HUDEP-2 (cell line): ENCODE results near the gene DGCR6.
"Not testable (repeated sequence)": the region's sequence is repeated elsewhere in the genome, so short reads cannot be mapped to it uniquely, and the experiment has no call there.

ENCODE experiments used
- DNase-seq, 76 experiments: peaks; one replicate each; lab custom pipeline; 2025; ENCODE audit not compliant: unreplicated experiment in 76 of 76; lab: John Stamatoyannopoulos, UW

The DGCR6 gene

DNA sequence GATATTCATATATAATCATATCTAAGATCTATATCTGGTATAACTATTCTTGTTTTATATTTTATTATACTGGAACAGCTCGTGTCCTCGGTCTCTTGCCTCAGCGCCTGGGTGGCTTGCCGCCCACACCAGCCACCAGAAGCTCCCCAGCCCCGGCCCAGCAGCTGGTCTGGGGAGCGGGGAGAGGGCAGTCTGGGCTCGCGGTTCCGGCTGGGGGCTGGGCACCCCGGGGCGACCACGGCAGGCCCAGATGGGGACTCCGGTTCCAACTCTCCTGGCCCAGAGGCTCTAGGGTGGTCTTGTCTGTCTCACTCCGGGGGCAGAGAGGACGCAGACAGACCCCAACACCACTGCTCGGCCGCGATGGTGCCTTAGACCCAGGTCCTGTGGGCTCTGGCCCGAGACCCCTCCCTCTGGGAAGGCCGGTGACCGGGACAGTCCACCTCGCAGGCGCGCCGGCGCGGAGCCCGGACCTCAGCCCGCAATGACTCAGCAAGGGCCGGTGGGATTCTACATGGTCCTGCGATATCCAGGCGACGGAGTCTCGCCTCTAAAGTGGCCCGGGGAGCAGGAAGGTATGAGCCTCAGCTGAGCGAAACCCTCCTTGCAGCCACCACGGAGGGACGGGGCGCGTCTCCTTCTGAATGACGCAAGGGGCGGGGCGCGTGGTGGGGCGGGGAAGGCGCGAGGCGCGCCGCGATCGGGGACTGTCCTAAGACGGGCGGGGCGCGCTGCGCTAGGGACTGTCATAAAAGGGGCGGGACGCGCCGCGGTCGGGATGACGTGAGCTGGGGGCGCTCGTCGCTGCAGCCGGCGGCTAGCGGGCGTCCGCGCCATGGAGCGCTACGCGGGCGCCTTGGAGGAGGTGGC is at the start of gene DGCR6:
TSS of gene DGCR6 (plus strand) at position 781 of the 870 bp plus-strand sequence. CDS start at position 836, 55 bp downstream.
- no peak for DNase-seq

DNA sequence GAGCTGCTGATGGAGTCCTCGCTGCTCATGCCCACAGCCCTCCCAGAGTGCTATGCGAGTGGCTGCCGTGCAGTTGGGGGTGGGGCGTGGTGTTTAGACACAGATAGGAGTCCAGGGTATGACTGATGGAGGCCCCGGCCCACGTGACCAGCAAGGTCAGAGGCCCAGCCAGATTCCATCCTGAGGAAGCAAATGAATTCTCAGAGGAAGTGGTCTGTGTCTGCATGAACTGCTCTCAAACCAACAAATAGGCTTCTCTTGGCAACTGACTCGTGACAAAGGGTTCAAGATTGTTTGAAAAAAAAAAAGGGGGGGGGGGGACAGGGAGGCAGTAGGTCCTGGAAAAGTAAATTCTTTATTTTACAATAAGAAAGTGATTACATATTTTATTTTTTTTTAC is 46.8 kb upstream of the DGCR6 start:
- DNase-seq: not testable (repeated sequence)

DNA sequence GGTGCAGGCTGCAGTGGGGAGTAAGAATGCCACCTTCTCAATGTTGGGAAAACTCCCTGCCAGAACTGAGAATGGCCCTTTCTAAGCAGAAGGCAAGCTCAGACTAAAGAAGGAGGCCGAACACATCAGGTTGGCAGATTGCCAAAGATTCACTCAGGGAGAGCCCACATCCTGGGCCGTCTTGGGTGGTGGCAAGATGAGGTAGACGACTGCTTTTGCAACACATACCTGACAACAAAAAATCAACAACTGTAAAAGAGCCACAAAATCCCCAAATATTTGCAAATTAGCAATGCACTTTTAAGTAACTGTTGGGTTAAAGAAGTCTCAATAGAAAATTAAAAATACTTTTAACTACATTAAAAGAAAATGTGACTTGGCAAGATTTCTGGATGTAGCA is 24.9 kb upstream of the DGCR6 start:
- DNase-seq: not testable (repeated sequence)

DNA sequence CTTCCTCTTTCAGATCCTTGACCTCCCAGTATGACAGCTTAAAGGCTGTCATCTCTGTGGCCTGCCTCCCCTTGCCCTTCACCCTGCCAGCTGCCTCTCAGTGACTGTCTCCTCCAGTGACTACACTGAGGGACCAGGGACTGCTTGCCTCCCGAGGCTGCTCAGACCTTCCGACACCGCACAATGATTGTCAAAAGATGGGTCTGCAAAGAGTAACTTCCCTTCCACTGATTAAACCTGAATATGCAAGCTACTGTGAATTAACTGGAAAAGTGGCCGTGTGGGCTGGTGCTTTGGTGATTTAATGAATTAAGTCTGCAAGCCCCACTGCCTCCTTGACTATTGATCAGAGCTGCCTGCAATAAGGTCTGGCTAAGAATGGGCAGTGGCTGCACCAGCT is 21.7 kb upstream of the DGCR6 start:
- DNase-seq: not testable (repeated sequence)

DNA sequence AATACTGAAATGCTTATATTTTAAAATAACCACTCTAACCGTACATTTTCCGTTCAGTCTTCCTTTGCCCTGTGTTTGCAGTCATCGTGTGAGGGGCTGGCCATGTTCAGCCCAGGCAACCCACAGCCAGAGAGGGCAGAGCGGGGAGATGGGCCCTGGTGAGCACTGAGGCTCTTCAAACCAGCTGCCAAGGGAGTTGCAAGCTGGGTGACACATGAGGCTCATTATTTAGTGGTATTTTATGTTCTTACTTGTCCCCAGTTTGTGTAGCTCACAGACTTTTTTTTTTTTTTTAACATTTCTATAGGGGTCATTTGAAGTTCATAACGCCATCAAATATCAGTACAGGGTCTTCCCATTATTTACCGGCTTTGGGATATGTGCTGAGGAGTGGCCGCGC is 18.0 kb upstream of the DGCR6 start:
- DNase-seq: no peak

DNA sequence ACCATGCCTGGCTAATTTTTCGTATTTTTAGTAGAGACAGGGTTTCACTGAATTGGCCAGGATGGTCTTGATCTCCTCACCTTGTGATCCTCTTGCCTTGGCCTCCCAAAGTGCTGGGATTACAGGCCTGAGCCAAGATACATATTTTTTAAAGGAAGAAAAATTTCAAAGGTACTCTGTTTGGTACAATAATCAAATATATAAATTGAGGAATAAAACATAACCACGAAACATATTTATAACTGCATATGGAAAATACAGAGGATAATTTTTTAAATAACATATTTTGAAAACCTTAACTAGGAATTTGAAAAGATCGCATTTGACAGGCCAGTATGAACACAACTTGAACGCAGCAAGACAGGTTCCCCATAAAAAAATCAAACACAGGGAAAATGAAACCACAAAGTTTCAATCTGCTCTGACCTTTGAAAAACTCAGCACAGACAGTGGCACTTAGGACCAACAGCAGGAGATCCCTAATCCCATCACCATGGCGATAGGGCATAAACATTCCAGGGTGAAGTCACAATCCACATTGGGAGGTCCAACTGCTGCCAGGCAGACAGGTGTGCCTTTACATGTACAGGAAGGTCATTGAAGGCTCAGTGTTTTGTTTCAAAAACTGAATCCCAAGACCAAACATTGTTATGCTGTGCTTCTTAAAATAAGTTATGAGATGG is 15.5 kb upstream of the DGCR6 start:
- not testable (repeated sequence) for DNase-seq

DNA sequence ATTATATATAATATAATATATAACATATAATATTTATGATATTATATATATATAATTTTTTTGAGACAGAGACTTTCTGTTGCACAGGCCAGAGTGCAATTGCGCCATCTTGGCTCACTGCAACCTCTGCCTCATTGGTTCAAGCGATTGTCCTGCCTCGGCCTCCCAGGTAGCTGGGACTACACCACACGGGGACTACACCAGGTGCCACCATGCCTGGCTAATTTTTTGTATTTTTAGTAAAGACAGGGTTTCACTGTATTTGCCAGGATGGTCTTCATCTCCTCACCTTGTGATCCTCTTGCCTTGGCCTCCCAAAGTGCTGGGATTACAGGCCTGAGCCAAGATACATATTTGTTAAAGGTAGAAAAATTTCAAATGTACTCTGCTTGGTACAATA is 12.3 kb upstream of the DGCR6 start:
- DNase-seq: not testable (repeated sequence)

DNA sequence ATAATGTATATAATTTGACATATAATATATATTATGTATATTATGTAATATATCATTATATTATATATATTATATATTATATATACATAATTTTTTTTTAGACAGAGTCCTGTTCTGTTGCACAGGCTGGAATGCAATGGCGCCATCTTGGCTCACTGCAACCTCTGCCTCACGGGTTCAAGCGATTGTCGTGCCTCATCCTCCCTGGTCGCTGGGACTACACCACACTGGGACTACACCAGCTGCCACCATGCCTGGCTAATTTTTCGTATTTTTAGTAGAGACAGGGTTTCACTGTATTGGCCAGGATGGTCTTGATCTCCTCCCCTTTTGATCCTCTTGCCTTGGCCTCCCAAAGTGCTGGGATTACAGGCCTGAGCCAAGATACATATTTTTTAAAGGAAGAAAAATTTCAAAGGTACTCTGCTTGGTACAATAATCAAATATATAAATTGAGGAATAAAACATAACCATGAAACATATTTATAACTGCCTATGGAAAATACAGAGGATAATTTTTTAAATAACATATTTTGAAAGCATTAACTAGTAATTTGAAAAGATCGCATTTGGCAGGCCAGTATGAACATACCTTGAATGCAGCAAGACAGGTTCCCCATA is 10.0 kb upstream of the DGCR6 start:
- DNase-seq: not testable (repeated sequence)

DNA sequence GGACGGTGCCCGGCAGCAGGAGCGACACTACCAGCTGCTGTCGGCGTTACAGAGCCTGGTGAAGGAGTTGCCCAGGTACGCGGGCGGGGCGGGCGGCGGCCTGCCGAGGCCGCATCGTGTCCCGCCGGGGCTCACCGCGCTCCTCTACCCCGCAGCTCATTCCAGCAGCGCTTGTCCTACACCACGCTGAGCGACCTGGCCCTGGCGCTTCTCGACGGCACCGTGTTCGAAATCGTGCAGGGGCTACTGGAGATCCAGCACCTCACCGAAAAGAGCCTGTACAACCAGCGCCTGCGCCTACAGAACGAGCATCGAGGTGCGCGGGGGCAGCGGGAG is 258 bp downstream of the DGCR6 start:
- DNase-seq: not testable (repeated sequence)

DNA sequence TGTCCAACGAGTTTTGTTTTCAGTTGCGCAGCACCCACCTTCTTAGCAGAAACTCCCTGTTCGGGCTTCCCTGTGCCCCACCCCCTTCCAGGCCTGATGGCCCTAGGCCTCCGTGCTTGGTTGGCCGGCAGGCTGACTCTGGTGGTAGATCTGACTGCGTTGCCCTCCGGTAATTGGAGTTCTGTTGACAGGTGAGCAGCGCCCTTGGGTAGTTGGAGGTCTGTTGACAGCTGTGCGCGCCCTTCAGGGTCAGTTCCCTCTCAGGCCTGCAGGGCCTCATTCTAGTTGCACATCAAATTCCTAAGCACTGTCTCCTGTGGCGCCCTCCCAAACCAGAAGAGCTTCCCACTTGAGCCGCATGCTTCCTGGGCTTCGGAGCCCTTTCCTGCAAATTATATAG is 776 bp downstream of the DGCR6 start:
- DNase-seq: no peak

DNA sequence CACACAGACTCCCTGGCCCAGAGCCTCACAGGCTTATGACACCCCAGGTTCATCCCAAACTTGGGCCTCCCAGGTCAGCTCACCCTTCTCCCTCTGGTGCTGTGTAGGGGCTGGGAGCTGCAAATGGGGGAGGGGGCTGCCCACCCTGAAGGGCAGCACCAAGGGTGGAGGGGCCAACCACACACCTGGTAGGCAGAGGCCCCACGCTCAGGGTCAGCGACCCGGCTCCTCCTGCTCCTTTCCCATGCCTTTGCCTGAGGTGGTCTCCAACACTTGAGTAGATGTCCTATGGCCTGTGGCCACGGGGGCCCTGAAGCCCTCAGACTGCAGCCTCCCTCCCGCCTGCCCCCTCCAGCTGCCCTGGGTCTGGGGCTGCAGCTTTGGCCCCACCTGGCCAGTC is 3.4 kb downstream of the DGCR6 start:
- DNase-seq: no peak

DNA sequence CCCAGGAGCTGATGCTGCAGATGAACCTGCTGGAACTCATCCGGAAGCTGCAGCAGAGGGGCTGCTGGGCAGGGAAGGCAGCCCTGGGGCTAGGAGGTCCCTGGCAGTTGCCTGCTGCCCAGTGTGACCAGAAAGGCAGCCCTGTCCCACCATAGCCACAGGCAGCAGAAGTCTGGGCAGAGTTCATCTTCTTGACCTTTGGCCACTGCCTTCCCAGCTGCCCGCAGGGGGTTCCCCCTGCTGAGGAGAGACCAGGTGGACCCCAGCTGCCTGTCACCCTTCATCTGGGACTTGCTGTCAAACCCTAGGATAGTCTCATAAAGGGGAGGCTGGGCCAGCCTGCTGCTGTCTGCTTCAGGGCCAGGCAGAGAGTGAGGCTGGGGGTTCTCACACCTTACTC is 5.4 kb downstream of the DGCR6 start:
- DNase-seq: not testable (repeated sequence)

DNA sequence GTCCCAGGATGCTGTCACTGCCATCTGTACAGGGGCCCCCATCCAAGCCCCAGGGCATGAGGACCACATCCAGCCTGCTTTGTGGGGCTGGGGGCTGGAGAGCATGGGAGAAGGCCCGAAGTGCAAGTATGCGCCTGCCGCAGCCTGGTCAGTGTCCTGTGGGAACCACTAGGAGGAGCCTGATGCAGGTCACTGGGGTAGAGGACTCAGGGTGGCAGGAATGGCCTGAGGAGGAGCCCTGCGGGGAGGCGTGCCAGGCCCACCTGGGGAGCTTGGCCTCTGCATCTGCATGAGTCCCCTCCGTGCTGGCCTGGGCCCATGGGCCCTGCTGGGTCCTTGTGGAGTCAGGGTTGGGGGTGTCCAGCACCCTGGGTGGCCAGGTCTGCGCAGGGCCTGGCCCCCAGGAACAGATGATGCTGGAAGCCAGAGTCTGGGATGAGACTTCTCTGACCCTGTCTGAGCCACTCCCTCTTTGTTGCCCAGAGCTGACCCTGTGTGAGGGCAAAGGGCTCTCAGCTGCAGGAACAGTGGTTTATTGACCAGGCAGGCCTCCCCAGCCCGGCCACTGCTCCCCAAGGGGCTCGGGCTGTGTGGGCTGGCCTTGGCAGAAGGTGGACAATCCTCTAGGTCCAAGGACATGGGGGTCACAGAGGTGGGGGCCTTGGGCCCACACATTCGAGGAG is 6.3 kb downstream of the DGCR6 start:
- DNase-seq: not testable (repeated sequence)

DNA sequence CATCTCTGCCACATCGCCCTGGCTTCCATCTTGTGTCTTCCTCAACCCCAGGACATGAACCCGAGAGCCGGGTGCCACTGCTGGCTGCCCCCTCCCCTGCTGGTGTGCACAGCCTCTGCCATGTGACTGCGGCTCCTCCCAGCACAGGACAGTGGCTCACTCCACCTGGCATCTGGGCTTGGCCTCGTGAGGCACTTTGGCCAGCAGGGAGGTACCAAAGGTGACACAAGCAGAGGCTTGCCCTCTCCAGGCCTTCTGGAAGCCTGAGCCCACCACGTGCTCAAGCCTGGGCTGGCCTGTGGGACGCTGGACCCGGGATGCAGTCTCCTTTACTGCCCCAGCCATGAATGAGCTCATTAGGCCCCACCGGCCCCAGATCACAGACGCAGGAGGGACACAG is 8.4 kb downstream of the DGCR6 start:
- not testable (repeated sequence) for DNase-seq

DNA sequence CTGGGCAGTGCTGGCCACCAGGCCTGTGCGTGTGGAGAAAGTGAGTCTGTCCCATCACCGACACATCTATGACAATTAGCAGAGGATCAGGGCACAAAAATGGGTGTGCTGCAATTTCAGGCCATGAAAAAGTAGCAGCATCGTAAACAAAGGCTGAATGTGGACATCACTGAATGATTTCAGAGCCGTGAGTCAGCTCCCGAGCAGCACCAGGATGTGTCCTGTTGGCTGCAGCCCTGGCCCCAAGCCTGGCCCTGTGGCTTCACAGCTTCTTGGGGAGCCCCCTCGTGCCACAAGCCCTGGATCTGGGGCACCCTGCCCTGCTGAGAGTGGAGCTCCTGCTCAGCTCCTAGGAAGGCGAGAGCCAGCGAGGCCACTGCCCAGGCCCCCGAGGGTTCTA is 9.4 kb downstream of the DGCR6 start:
- not testable (repeated sequence) for DNase-seq

DNA sequence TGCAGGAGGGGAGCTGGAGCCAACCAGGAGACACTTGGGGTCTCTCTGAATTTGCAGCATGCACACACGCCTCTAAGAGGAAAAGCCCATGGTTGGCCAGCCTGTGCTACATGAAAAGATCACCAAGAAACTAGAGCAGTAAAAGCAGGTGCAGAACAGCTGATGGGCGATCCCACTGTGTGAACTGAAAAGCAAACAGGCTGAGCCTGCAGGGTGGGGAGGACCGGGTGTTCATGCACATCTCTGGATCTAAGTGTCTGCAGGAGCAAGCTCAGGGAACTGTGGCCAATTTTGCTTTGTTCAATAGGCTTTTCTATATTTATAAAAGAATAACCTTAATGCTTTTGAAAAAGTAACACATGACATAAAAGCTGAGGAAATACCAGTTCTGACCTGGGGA is 11.7 kb downstream of the DGCR6 start:
- DNase-seq: not testable (repeated sequence)

DNA sequence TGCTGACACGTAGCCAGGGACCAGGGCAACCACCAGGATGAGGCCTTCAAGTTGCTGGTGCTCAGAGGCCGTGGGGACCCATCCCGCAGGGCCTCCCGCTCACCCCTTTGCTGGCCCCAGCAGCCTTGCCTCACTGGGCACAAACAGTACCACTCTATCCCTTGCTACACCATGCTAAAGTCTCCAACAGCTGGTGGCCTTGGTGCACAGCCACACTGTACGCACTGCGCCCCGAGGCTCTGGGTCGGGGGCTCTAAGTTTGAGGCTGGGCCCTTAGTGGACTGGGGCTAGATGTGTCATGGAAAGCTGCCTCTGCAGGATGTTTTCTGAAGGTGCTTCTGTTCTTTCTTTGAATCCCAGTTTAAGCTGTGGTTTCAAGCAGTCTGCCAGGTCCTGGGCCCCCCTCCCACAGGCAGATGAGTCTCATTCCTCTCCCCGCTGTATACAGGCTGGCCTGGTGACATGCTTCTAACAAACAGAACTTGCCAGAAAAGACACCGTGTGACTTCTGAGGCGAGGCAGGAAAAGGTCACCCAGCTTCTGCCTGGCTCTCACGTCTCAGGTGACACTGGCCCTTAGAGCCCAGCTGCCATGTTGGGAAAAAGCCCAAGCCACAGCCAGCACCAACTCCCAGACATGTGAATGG is 14.3 kb downstream of the DGCR6 start:
- DNase-seq: not testable (repeated sequence)

DNA sequence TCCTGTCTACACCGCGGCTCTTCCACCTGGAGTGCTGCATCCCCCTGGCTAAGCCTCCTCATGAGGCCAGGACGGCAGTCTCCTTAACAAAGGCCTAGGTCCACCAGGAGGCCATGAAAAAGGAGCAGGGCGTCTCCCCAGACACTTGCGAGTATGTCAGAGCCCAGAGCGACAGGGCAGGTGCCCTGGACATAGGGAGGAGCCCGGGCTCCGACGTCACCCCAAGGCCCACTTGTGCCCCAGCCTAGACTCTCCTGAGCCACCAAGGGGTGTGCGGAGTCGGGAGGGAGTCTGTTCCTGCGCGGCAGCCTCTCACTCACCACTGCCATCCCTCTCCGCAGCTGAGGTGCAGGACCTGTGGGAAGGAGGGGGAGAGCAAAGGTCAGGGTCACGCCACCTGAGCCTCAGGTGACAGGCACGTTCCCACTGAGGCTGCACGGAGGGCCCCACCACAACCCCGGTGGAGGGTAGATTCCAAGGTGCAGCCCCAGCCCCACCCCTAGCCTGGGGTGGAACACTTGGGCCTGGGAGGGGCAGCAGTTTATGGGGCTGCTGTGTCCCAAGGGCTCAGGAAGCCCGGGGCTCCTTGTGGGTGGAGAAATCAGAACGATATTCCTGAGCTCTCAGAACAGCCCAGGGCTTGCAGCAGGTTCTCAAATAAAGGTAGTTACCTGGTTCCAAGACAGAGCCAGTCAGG is 19.4 kb downstream of the DGCR6 start:
- no peak for DNase-seq

DNA sequence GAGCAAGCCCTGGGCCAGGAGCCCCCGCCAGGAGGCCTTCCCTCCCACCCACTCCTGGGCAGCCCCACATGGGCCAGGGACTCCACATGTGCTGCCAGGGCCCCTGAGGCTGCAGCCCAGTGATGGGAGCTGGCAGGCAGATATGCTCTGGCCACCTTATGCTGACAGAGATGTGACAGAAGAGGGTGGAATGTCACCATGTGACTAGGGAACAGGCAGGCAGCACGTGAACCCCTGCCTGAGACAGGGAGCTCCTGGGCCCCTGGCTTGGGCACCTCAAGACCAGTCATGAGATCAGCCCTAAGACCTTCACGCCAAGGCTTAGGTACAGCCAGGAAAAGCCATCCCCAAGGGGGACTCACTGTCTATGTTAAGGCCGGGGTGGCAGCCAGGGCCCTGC is 20.9 kb downstream of the DGCR6 start:
- DNase-seq: no peak

DNA sequence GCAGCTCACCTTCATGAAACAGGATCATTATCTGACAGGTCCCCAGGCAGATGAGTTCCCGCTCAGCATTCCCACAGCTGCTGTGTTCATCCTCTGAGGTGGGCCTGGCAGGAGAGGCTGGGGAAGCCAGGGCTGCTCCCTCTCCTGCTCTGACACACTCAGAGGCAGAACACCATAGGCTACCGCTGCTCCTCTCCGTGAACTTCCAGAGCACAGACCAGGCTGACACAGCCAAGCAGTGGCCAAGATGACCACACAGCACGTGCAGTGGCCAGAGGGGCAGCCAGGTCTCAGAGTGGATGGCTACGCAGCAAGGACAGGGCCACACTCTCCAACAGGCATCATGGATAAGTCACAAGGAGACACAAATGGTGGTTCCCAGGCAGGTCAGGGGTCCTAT is 21.5 kb downstream of the DGCR6 start:
- no peak for DNase-seq
